Adipose tissue (tissue), 3 donors: ENCODE measurements around the gene MTG1. TPM values are rescaled to one million over a fixed set of nuclear protein-coding genes. Genes with fewer than 3 reads are reported as not detected.
"Not testable (repeated sequence)": the region's sequence is repeated elsewhere in the genome, so short reads cannot be mapped to it uniquely, and the experiment has no call there.

ENCODE experiments used
- H3K27ac ChIP-seq: one replicate; pipeline ENCODE4 v1.5.1; 2013; ENCODE audit warnings: low read depth, low read length
- WGBS, 3 donors: extraction: QIAGEN DNeasy Blood & Tissue Kit; methylation state at CpG; one replicate each; pipeline ENCODE4 v1.1.7; 2013; 5-methylcytosine and 5-hydroxymethylcytosine counted together
- polyA plus RNA-seq, 3 donors: library from polyadenylated mRNA; stranded (reverse); fragments of 200-250 nt; gene quantifications; one replicate each; pipeline ENCODE4 v1.2.3, GENCODE V29; 2013
- donor health status: healthy with polysubstance abuse.
- donor health status: Bipolar disorder and iron deficiency.
- donor health status: healthy.

MTG1 gene
- polyA plus RNA-seq, 3 donors = 33.9 to 40.2 (median 35.9) TPM

DNA sequence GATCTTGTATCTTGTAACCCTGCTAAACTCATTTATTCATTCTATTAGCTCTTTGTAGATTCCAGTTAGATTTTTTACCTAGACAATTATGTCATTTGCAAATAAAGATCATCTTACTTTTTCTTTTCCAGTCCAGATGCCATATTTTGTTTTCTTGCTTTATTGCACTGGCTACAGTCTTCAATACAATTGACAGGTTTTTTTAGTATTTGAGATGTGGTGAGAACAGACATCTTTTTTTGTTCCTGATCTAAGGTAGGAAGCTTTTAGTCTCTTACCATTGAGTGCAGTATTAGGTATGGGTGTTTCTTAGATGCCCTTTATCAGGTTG lies 18.4 kb downstream of the MTG1 start:
- no peak overlapping the region for H3K27ac ChIP-seq

DNA sequence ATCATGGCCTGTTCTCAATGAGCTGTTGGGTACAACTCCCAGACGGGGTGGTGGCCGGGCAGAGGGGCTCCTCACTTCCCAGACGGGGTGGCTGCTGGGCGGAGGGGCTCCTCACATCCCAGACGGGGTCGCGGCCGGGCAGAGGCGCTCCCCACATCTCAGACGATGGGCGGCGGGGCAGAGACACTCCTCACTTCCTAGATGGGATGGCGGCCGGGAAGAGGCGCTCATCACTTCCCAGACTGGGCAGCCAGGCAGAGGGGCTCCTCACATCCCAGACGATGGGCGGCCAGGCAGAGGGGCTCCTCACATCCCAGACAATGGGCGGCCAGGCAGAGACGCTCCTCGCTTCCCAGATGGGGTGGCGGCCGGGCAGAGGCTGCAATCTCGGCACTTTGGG lies 20.4 kb downstream of the MTG1 start:
- not testable (repeated sequence) for H3K27ac ChIP-seq
- 96 to 99% (median 98%) methylated on average over 19 to 21 of the region's 23 CpGs for WGBS, 3 donors

DNA sequence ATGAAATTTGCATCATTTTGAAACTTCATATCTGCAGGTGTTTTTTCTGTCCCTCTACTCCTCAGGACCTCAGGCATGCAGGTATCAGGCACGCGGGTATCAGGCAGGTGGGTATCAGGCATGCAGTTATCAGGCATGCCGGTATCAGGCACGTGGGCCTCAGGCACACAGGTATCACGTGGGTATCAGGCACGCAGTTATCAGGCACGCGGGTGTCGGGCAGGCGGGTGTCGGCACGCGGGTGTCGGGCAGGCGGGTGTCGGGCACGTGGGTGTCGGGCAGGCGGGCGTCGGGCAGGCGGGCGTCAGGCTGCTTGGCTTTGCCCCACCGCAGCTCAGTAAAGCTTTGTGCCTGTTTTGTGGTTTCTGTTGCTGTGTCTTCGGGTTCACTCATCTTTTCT lies 21.8 kb downstream of the MTG1 start:
- 92 to 96% (median 93%) methylated on average over 19 to 25 of the region's 25 CpGs for WGBS, 3 donors
- no peak overlapping the region for H3K27ac ChIP-seq

DNA sequence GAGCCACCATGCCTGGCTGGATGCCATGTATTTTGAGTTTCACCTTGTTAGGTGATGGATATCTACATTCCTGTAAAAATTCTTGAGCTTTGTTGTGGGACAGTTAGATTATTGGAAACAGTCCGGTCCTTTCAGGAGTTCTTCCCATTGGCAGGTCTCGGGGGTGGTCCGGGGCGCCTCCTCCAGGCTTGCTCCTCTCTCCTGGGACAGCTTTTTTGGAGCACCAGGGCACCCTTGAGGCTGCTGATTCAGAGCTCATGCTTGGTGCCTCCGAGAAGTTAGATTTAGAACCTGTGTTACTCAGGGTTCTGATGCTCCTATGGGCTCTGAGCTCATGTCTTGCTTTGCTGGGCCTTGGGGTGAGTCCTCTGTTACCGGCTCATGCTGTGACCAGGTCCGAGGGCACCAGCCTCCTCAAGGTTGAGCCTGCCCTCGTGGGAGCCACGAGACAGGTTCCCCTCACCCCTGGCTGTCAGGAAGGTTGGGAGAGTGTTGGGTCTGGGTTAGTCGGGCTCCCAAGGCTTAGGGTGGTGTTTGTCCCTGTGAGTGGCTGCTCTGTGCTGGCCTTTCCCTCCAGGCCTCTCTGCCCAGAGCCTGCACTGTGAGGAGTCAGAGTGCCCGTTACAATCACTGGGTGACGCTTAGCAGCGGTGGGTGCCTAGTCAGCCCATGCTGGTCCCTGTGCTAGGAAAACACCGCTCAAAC lies 24.5 kb downstream of the MTG1 start:
- 96% methylated on average over 14 of the region's 14 CpGs for WGBS, 3 donors
- no peak overlapping the region for H3K27ac ChIP-seq

DNA sequence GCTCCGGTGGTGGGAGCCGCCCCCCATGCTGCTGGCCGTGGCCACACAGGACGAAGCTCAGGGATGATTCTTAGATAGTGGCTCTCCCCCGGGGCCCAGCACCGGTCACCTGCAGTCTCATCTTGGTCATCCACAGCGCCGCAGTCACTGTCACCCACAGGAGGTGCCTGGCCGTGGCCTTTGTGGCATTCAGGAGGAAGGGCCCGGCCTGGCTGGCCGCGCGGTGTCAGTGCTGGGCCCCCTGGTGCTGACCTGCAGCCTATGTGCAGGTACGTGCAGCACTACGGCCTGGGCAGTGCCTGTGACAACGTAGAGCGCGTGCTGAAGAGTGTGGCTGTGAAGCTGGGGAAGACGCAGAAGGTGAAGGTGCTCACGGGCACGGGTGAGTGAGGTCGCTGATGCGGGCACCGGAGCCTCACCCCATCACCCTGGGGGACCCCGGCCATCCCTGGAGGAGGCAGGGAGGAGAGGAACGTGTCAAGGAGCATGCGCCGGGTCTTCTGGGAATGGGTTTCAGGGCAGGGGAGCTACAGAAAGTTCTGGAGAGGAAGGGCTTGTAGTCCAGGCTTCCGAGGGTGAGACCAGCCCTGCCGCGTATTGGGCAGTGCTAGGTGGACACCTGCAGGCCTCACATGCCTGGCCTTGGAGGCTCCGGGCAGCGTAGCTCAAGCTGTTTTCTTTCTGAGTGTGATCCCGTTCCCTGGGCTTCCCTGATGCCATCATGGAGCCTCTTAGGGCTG lies 25.4 kb downstream of the MTG1 start:
- no peak overlapping the region for H3K27ac ChIP-seq
- WGBS, 3 donors = 91 to 95% (median 94%) methylated on average over 34 of the region's 34 CpGs

DNA sequence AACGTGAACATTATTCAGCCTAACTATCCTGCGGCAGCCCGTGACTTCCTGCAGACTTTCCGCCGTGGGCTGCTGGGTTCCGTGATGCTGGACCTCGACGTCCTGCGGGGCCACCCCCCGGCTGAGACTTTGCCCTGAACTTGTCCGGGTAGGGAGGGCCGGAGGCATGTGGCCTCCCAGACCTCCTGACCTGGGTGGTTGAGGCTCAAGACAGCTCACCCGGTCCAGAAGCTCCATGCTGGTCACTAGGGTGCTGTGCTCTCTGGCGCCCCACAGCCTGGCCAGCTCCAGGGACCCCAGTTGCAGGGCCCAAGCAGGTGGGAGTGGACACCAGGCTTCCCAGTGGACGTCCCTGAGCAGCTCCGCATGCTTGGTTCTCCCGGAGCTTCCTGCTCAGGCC lies 26.1 kb downstream of the MTG1 start:
- no peak overlapping the region for H3K27ac ChIP-seq
- WGBS, 3 donors = 88 to 94% (median 91%) methylated on average over 17 of the region's 17 CpGs

DNA sequence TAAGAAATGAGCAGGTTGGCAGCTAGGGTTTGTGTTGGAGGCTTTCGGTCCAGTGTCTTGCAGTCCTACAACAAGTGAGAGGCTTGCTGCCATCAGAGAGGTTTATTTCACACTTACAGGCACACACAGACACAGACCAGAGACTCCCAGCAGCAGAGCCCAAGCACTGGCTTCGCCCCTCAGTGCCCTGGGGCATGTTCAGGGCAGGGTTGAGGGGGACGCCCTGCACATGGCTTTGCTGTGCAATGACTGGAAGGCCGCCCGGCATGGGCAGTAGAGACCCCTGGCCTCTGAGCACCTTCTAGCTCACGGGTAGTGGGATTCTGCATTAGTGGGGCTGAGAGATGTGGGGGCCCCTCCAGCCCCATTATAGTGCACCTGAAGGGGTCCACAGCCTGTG lies 26.6 kb downstream of the MTG1 start:
- WGBS, 3 donors = 89 to 94% (median 89%) methylated on average over 6 of the region's 6 CpGs
- H3K27ac ChIP-seq = no peak overlapping the region

DNA sequence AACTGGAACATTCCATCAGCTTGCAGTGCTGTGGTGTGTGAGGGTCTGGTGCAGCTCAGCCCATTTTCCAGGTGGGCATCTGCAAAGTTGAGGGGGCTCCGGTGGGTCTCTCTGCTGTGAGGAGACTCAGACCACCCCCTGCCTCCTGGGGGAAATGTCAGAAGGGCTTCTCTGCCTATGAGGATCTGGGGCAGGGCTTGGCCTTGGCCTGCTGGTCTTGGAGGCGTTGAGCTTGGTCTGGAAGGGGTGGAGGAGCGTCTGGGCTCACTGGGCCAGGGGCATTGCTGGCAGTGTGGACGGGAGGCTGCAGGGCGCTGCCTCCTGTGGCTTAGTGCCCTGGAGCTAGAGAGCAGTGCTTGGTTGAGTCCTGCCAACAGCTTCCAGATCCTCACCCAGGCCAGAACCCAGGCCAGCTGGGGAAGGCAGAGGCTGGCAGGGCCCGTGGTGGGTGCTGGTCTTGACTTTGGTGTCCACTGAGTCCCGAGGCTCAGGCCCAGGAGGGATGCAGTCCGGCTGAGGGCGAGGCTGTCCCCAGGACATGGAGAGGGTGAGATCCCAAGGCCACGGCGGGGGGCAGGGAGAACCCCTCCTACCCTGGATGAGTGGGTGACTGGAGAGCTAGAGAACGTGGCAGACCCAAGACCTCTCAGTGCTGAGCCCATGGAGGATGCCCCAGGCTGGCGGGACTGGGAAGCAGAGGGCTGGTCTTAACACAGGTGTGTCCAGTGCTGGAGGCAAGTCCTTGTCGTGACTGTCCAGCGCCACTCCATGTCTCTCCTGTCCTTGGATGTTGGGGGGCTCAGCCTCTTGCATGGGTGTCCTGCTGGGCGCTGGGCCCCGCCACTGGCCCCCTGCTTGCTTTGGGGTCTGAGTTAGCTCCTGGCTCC lies 27.6 kb downstream of the MTG1 start:
- no peak overlapping the region for H3K27ac ChIP-seq
- WGBS, 3 donors = 82 to 89% (median 84%) methylated on average over 15 to 16 of the region's 17 CpGs

DNA sequence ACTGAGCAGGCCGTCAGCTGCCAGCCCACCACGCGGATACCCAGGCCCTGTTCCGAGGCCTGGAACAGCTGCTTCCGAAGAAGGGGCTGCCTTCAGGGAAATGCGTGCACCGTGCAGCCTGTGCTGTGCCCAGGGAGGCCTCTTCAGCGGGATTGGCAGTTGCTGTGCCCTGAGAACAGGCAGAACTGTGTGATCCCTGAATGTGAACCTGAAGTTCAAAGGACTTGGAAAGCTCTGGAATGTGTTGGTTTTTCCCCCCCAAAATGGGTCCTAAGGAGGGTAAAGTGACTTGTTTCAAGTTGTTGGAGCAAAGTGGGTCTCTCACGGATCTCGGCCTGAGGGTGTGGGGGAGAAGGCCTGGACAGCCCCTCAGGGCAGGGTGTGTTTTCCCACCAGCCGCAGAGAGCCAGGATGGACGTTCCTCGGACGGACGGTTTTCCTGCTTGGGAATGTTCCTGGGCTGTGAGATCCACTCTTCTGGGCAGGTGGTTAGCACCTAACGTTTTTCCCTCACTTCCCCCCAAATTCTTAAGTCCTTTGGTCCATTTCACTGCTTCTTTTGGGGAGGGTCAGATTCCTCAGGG lies 28.4 kb downstream of the MTG1 start:
- WGBS, 3 donors = 84 to 85% (median 85%) methylated on average over 16 of the region's 16 CpGs
- no peak overlapping the region for H3K27ac ChIP-seq

DNA sequence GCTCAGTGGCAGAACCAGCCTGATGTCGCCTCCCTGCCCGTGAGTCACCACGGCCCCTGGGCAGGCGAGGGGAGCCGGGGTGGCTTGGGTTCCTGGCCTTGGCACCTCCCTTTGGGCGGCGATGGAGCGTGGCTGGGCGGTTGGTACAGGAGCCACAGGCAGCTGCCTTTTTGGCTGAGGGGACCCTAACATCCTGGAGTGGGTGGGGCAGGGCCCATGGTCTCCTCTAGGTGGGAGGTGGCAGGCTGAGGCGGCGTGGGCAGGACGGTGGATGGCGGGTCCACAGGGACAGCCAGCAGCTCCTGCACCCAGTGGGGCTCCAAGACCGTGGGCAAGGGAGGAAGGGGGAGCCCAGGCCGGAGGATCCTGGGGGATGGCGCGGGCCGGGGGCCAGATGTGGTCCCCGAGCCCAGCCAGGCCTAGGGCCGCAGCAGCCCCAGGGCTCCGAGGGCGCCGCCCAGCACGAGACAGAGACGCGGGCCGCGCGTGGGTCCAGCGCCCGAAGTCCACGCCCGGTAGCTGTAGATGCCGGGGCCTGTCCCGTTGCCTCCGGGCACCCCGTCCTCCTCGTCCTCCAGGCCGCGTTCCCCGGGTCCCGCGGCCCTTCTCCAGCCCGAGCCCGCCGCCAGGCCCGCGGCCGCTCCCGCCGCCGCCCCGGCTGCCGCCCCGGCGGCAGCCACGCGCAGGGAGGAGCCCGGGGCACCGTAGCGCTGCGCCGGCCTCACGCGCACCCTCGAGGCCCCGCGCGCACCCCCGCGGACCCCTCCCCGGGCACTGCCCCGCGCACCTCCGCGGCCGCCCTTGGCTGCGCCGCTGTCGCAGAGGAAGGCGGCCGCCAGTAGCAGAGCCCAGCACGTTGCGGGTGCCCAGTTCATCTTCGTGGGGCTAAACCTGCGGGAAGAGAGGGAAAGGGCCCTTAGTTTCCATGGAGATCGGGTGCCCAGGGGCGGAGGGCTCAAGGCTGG lies 29.1 kb downstream of the MTG1 start:
- 15 to 25% (median 16%) methylated on average over 58 to 88 of the region's 88 CpGs for WGBS, 3 donors
- H3K27ac ChIP-seq = no peak overlapping the region

DNA sequence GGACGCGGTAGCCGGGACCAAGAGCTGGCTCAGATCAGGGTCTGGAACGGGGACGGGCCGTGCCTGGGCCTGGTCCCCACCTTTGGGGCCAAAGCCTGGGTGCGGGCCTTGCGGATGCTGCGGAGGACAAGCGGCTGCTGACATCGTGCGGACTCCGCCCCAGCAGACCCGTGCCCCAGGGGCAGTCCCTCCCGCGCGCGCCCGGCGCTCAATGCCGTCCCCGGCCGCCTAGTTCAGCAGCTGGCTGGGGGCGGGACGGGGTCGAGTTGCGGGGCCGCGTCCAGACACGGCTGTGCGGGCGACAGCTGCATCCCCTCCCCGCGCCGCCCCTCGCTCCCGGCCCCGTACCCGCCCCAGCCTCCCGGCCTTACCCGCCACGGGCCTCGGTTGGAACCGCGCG lies 30.1 kb downstream of the MTG1 start:
- no CpG with 5 or more reads among the region's 46 CpGs for WGBS, 3 donors

DNA sequence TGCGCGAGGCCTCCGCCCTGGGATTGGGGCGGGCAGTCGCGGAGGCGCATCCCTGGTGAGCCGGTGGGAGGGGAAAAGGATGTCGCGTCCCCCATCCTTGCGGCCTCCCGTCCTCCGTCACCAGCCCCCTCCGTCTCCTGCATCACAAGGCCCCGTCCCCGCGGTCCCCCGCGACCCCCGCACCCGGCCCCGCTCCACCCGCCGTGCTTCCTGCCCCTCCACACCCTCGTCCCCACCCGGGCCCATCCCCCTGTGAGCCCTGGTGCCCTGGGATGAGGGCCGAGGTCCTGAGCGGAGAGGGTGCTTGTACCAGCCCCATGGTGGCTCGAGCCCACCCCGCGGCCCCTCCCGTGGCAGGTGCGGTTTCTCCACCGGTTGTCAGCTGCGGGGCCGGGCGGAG lies 30.6 kb downstream of the MTG1 start, which contains the start of gene SPRN:
Gene SPRN, minus strand, starts transcription at position 25 of the 400 bp plus-strand sequence. CDS start 944 bp downstream, outside the sequence.
- H3K27ac ChIP-seq = not testable (repeated sequence)
- 22 to 26% methylated on average over 8 to 12 of the region's 37 CpGs; no CpG with 5 or more reads in 1 of the 3 donors for WGBS, 3 donors

More for the DNA sequence above, 30.1 kb downstream of the MTG1 start:
- H3K27ac ChIP-seq = not testable (repeated sequence)

DNA sequence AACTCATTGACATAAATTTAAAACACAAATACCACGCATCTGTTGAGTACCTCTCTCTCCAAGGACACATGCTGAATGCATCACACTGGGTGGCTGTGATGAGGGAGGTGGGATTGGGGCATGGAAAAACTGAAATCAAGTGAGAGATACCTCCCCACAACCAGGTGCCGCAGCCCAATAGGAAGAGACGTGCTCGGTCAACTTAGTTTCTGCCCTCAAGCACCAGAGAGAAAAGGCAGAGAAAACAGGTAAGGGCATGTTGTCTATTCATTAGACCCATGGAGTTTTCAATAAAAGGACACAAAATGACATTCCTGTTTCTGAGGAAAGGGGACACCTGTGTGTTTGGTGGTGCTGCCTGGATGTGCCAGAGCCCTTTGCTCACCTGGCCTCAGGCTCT lies 35.6 kb downstream of the MTG1 start:
- WGBS, 3 donors = 84 to 92% (median 90%) methylated on average over 4 of the region's 4 CpGs
- H3K27ac ChIP-seq = not testable (repeated sequence)

DNA sequence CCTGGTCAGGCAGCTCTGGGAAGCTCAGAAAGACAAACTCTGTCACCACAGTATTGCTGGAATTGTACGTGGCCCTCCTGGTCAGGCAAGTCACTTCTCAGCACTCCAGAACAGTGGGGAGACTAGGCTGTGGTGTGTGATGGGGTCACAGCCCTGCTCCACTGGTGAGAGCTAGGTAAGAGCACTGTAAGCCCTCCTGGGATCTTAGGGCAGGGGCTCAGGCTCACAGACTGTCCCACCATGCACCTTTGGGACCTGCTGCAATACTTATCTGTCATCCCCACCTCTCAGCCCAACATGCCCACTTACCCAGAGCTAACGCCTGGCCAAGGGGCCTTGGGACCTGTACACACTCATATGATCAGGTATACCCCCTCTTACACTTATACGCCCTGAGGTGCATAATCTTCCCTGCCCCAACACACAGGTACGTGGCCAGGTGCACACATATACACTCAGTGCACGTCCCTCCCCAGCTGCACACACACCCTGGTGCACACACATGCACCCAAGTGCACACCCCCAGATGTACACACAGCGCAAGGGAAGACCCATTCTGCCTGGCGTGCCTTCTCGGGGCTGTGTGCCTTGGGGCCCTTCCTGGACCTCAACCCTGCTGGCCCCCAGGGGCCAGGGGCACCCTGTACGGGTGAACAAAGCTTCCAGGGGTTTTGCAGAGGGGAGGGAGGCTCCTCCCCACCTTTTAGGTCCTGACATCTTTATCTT lies 38.1 kb downstream of the MTG1 start:
- WGBS, 3 donors = 65 to 79% (median 73%) methylated on average over 4 to 6 of the region's 9 CpGs
- H3K27ac ChIP-seq = not testable (repeated sequence)

DNA sequence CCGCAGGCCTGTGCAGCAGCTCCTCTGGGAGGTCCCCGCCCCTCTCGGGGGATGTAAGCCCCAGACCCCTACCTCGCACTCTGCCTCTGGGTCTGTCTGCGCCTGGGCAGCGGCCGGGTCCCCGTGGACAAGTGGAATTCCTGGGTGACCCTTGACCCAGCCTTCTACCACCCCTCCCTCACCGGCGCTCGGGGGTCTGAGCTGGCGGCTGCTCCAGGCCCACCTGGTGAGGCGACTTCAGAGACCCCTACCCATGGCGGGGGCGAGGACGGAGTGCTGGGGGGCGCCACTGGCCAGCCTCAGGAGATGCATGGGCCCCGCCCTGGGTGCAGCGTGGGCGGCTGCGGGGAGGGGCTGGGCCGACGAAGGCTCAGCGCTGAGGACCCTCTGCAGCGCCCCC lies 38.8 kb downstream of the MTG1 start:
- WGBS, 3 donors = 67 to 80% (median 79%) methylated on average over 1 to 8 of the region's 25 CpGs
- H3K27ac ChIP-seq = not testable (repeated sequence)

DNA sequence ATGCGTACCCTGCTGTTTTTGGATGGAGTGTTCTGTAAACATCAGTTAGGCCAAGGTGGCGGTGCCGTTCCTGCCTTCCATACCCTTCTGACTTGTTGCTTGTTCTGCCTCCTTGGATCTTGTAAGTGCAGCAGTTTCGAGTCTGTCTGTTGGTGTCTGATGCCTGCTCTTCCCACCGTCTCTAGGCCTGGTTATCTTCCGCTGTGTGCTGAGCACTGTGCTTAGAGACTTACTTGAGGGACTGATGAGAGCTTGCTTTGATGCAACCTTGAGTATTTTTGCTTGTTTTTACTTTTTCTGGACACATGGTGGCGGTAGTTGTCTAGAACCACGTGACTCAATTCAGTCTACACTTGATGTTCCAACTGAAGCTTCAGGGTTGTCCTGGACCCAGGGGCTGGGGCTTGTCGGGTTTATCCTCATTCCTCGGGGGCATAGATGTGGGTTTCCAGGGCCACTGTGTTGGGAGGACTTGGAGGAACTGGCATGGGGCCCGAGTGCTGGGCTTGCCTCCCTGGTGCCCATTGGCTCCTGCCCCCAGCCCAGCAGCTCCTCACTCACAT lies 44.8 kb downstream of the MTG1 start:
- WGBS, 3 donors = 73 to 83% (median 80%) methylated on average over 11 of the region's 11 CpGs
- no peak overlapping the region for H3K27ac ChIP-seq
